HepG2 (cell line): ENCODE data around the gene THOC1. TPM values are rescaled to one million over a fixed set of nuclear protein-coding genes. Genes with fewer than 3 reads are reported as not detected.

Experiments
- AGO2 ChIP-seq: fragments of 200-400 bp; formaldehyde crosslinking; optimal IDR thresholded peaks from 2 replicates; pipeline ENCODE3; 2017; ENCODE audit warnings: mild to moderate bottlenecking, low read depth, low read length, moderate library complexity
- ARNTL ChIP-seq: sonication (generic); formaldehyde crosslinking; IDR thresholded peaks from 2 replicates; pipeline ENCODE4 v1.4.0; 2020; ENCODE audit warnings: mild to moderate bottlenecking, missing genetic modification reagents
- CBX2 ChIP-seq, 2 experiments: fragments of 200-600 bp in 1 of 2; sonication (generic); formaldehyde crosslinking in 1 of 2; IDR thresholded peaks; 2 replicates each; pipeline versions ENCODE4 v1.7.0 to v1.8.1; 2018 to 2022; ENCODE audit warnings: low read depth in 2 of 2, low read length in 1 of 2, mild to moderate bottlenecking in 1 of 2, missing genetic modification reagents in 1 of 2
- CEBPZ ChIP-seq: IDR thresholded peaks from 2 replicates; pipeline ENCODE4 v1.6.1; 2012; ENCODE audit warnings: low read length, improper control_type of control experiment
- CREB1 ChIP-seq, 2 experiments: fragments of 450-650 bp in 1 of 2; IDR thresholded peaks; 2 replicates each; pipeline ENCODE4 v1.6.1; 2016 to 2017; ENCODE audit warnings: control low read depth in 1 of 2, mild to moderate bottlenecking in 1 of 2, missing compliant biosample characterization in 1 of 2, missing genetic modification characterization in 1 of 2
- DDIT3 ChIP-seq: sonication (generic); formaldehyde crosslinking; IDR thresholded peaks from 2 replicates; pipeline ENCODE4 v1.4.0; 2020; ENCODE audit warnings: mild to moderate bottlenecking, missing genetic modification reagents
- GPN1 ChIP-seq: sonication (generic); formaldehyde crosslinking; IDR thresholded peaks from 2 replicates; pipeline ENCODE4 v1.5.1; 2020; ENCODE audit warnings: missing genetic modification reagents, borderline replicate concordance
- GRHL1 ChIP-seq: sonication (generic); formaldehyde crosslinking; conservative IDR thresholded peaks from 2 replicates; pipeline ENCODE4 v1.8.0; 2022; ENCODE audit warnings: missing genetic modification reagents
- LCORL ChIP-seq, 2 experiments: fragments of 450-650 bp in 1 of 2; sonication (generic) in 1 of 2; formaldehyde crosslinking in 1 of 2; IDR thresholded peaks; 2 replicates each; pipeline versions ENCODE4 v1.5.0 to v1.6.1; 2017 to 2020; ENCODE audit warnings: antibody characterized with exemption in 1 of 2, missing genetic modification reagents in 1 of 2
- RBFOX2 ChIP-seq: fragments of 200-400 bp; formaldehyde crosslinking; IDR thresholded peaks from 2 replicates; pipeline ENCODE4 v1.6.1; 2017; ENCODE audit warnings: low read depth, mild to moderate bottlenecking, low read length
- RFX1 ChIP-seq: fragments of 450-650 bp; IDR thresholded peaks from 2 replicates; pipeline ENCODE4 v1.6.1; 2017
- RFX5 ChIP-seq: IDR thresholded peaks from 2 replicates; pipeline ENCODE4 v1.6.1; 2011; ENCODE audit warnings: low read depth, low read length, improper control_type of control experiment
- SP1 ChIP-seq, 2 experiments: fragments of 450-650 bp in 1 of 2; sonication (generic) in 1 of 2; formaldehyde crosslinking in 1 of 2; IDR thresholded peaks; 2 replicates each; pipeline versions ENCODE4 v1.4.0 to v1.6.1; 2016 to 2020; ENCODE audit warnings: missing genetic modification reagents in 1 of 2
- SP4 ChIP-seq: sonication (generic); formaldehyde crosslinking; IDR thresholded peaks from 2 replicates; pipeline ENCODE4 v1.8.1; 2023; ENCODE audit warnings: mild to moderate bottlenecking, missing genetic modification reagents
- ZBTB1 ChIP-seq: sonication (generic); formaldehyde crosslinking; IDR thresholded peaks from 2 replicates; pipeline ENCODE4 v1.4.0; 2020; ENCODE audit warnings: missing genetic modification reagents, borderline replicate concordance
- ZMAT3 ChIP-seq: sonication (generic); formaldehyde crosslinking; conservative IDR thresholded peaks from 2 replicates; pipeline ENCODE4 v1.7.0; 2021; ENCODE audit warnings: missing genetic modification reagents
- ZNF235 ChIP-seq: sonication (generic); formaldehyde crosslinking; IDR thresholded peaks from 2 replicates; pipeline ENCODE4 v1.8.1; 2023; ENCODE audit warnings: mild to moderate bottlenecking, missing genetic modification reagents, borderline replicate concordance
- ZNF260 ChIP-seq: sonication (generic); formaldehyde crosslinking; IDR thresholded peaks from 2 replicates; pipeline ENCODE4 v1.4.0; 2020; ENCODE audit warnings: missing genetic modification reagents, low read depth, mild to moderate bottlenecking, borderline replicate concordance
- ZNF441 ChIP-seq: sonication (generic); formaldehyde crosslinking; IDR thresholded peaks from 2 replicates; pipeline ENCODE4 v1.7.0; 2021; ENCODE audit warnings: missing genetic modification reagents, borderline replicate concordance
- ZNF468 ChIP-seq: sonication (generic); formaldehyde crosslinking; IDR thresholded peaks from 2 replicates; pipeline ENCODE4 v1.8.0; 2022; ENCODE audit warnings: mild to moderate bottlenecking, moderate library complexity, missing genetic modification reagents
- ZNF850 ChIP-seq: sonication (generic); formaldehyde crosslinking; conservative IDR thresholded peaks from 2 replicates; pipeline ENCODE4 v1.9.0; 2021; ENCODE audit warnings: mild to moderate bottlenecking, missing genetic modification reagents
- ZSCAN29 ChIP-seq: sonication (generic); formaldehyde crosslinking; conservative IDR thresholded peaks from 2 replicates; pipeline ENCODE4 v1.4.0; 2020; ENCODE audit warnings: mild to moderate bottlenecking, missing genetic modification reagents
- ZZZ3 ChIP-seq: sonication (generic); formaldehyde crosslinking; IDR thresholded peaks from 2 replicates; pipeline ENCODE4 v1.4.0; 2020; ENCODE audit warnings: missing genetic modification reagents, mild to moderate bottlenecking, borderline replicate concordance
- polyA plus RNA-seq, 8 experiments: library from polyadenylated mRNA; depleted of rRNA in 3 of 8; stranded (reverse) in 7 of 8; unstranded in 1 of 8; fragments of >200 nt; fragmentation: Illumina TruSeq in 4 of 8; extraction: Trizol in 4 of 8; gene quantifications; 2 replicates each; pipeline versions ENCODE4 v1.2.1 to v1.2.3, GENCODE V29; 2011 to 2016; ENCODE audit warnings: low read depth in 4 of 8, missing spikeins in 1 of 8, mixed read lengths in 1 of 8; ENCODE audit not compliant: insufficient read depth in 1 of 8
- total RNA-seq, 5 experiments: library from RNA; depleted of rRNA; stranded (reverse); fragments of >200 nt; fragmentation: Illumina TruSeq; extraction: Trizol; gene quantifications; 2 replicates each; pipeline ENCODE4 v1.2.3, GENCODE V29; 2016; ENCODE audit warnings: low read depth in 1 of 5

THOC1 gene
- total and polyA plus RNA-seq, 2 of the 13 experiments (the other 11 are each of a cell fraction or from before 2014, with no cell fraction given) = 40.6 to 56.7 TPM

GRCh38 chr18:267688-268552 is at the start of gene THOC1 (continued):
- no peak for TF ChIP-seq DDIT3 (CRISPR knock-in tag)
- TF ChIP-seq RBFOX2 = peak; percentile 96
- TF ChIP-seq ZNF441 (CRISPR knock-in tag) = peak; percentile 70; the same call in 1 of the 2 replicates
- no peak for TF ChIP-seq CBX2 (IDR thresholded peaks at IDR 0.05; ENCODE audit: low read depth, low read length)
- TF ChIP-seq CBX2 (CRISPR knock-in tag; IDR thresholded peaks at IDR 0.05; ENCODE audit: low read depth) = 0 out of 2 replicates have a peak, but pooled peaks have one; percentile 60
- no peak for TF ChIP-seq SP1 (IDR thresholded peaks at IDR 0.05)
- peak; percentile 74 for TF ChIP-seq SP1 (CRISPR knock-in tag; IDR thresholded peaks at IDR 0.05)
- TF ChIP-seq CREB1 (IDR thresholded peaks at IDR 0.05) = peak; percentile 97
- TF ChIP-seq CREB1 (CRISPR knock-in tag; IDR thresholded peaks at IDR 0.05) = peak; percentile 100
- no peak for TF ChIP-seq GPN1 (CRISPR knock-in tag)
- 0 out of 2 replicates have a peak, but pooled peaks have one; percentile 71 for TF ChIP-seq ARNTL (CRISPR knock-in tag)
- no peak; the same call in 1 of the 2 replicates for TF ChIP-seq ZZZ3 (CRISPR knock-in tag)
- no peak for TF ChIP-seq ZBTB1
- TF ChIP-seq CEBPZ = no peak
- peak; percentile 59; the same call in 1 of the 2 replicates for TF ChIP-seq RFX5
- no peak for TF ChIP-seq RFX1
- peak; percentile 71; the same call in 1 of the 2 replicates for TF ChIP-seq ZSCAN29 (CRISPR knock-in tag)
- TF ChIP-seq GRHL1 (CRISPR knock-in tag) = no peak
- TF ChIP-seq AGO2 = peak; percentile 55
- TF ChIP-seq LCORL (IDR thresholded peaks at IDR 0.05) = no peak
- TF ChIP-seq LCORL (CRISPR knock-in tag; IDR thresholded peaks at IDR 0.05) = peak; percentile 41
- TF ChIP-seq SP4 (CRISPR knock-in tag) = peak; percentile 86
- peak; percentile 65 for TF ChIP-seq ZMAT3
- 0 out of 2 replicates have a peak, but pooled peaks have one; percentile 66 for TF ChIP-seq ZNF850
- 0 out of 2 replicates have a peak, but pooled peaks have one; percentile 50 for TF ChIP-seq ZNF235 (CRISPR knock-in tag)
- no peak for TF ChIP-seq ZNF260 (CRISPR knock-in tag)
- TF ChIP-seq ZNF468 (CRISPR knock-in tag) = no peak
